IMR-90 (cell line): ENCODE measurements around the gene KAZALD1. TPM values are rescaled to one million over a fixed set of nuclear protein-coding genes. Genes with fewer than 3 reads are reported as not detected.

Source experiments
- CTCF ChIP-seq: conservative IDR thresholded peaks from 2 replicates; pipeline ENCODE4 v1.5.1; 2012; ENCODE audit warnings: mild to moderate bottlenecking, low read depth, low read length, improper control_type of control experiment
- NFE2L2 ChIP-seq: fragments of 150-350 bp; IDR thresholded peaks from 2 replicates; pipeline ENCODE4 v1.6.1; 2016; ENCODE audit warnings: low read depth, mild to moderate bottlenecking, low read length
- polyA plus RNA-seq, 3 experiments: library from polyadenylated mRNA; depleted of rRNA; stranded (reverse); fragments of >200 nt; gene quantifications; 2 replicates each; pipeline ENCODE4 v1.2.3, GENCODE V29; 2012; ENCODE audit warnings: low replicate concordance in 1 of 3
- total RNA-seq: library from RNA; depleted of rRNA; stranded (reverse); fragments of >200 nt; gene quantifications from 2 replicates; pipeline ENCODE4 v1.2.3, GENCODE V29; 2012

The KAZALD1 gene
- total and polyA plus RNA-seq, 2 of the 4 experiments (the other 2 are of a cell fraction) = 9.1 to 18.6 TPM

GRCh38 chr10:101066146-101066895, 4.5 kb downstream of the KAZALD1 start (continued):
- peak; percentile 52 for TF ChIP-seq CTCF
- no peak for TF ChIP-seq NFE2L2
